ENCODE results near the gene RALGAPA1.

- TF ChIP-seq CTCF (IDR thresholded peaks at IDR 0.05; ENCODE audit: low read length), result no peak
- TF ChIP-seq EZH2 (IDR thresholded peaks at IDR 0.05; ENCODE audit: borderline replicate concordance, low read length), result no peak
These were observed 66.7 kb downstream of the RALGAPA1 start for GRCh38 chr14:35742442-35742841.
